SK-N-SH treated with all-trans-retinoic acid at 6 μM for 48 hours (cell line): ENCODE measurements around the gene BCAS2.

Experiments used
- ARNTL ChIP-seq: fragments of 450-650 bp; formaldehyde crosslinking; IDR thresholded peaks from 2 replicates; pipeline ENCODE4 v1.5.0; 2020; ENCODE audit warnings: low read depth, mild to moderate bottlenecking, moderate library complexity, borderline replicate concordance
- GLIS3 ChIP-seq: fragments of 250-450 bp; sonication (Bioruptor Pico); IDR thresholded peaks from 2 replicates; pipeline ENCODE4 v1.5.0; 2020; ENCODE audit warnings: mild to moderate bottlenecking, moderate library complexity
- PATZ1 ChIP-seq: fragments of 250-450 bp; sonication (Bioruptor Pico); IDR thresholded peaks from 2 replicates; pipeline ENCODE4 v1.8.0; 2020; ENCODE audit warnings: mild to moderate bottlenecking, moderate library complexity, borderline replicate concordance
- PPARA ChIP-seq: fragments of 250-450 bp; sonication (Bioruptor Pico); IDR thresholded peaks from 2 replicates; pipeline ENCODE4 v1.5.0; 2020; ENCODE audit warnings: mild to moderate bottlenecking, borderline replicate concordance
- TCF4 ChIP-seq: fragments of 250-450 bp; sonication (Bioruptor Pico); IDR thresholded peaks from 2 replicates; pipeline ENCODE4 v1.8.0; 2021; ENCODE audit warnings: mild to moderate bottlenecking, moderate library complexity, borderline replicate concordance
- ZFP3 ChIP-seq: fragments of 250-450 bp; sonication (Bioruptor Pico); IDR thresholded peaks from 2 replicates; pipeline ENCODE4 v1.5.0; 2020; ENCODE audit warnings: mild to moderate bottlenecking, moderate library complexity
- ZFP30 ChIP-seq: fragments of 450-650 bp; formaldehyde crosslinking; IDR thresholded peaks from 2 replicates; pipeline ENCODE4 v1.5.0; 2022; ENCODE audit warnings: mild to moderate bottlenecking, moderate library complexity
- ZNF70 ChIP-seq: fragments of 450-650 bp; formaldehyde crosslinking; IDR thresholded peaks from 2 replicates; pipeline ENCODE4 v1.5.0; 2020; ENCODE audit warnings: mild to moderate bottlenecking, moderate library complexity
- TF ChIP-seq, protein P1 (sequence below): fragments of 250-450 bp; sonication (Bioruptor Pico); IDR thresholded peaks from 2 replicates; pipeline ENCODE4 v1.5.1; 2021; ENCODE audit warnings: mild to moderate bottlenecking, moderate library complexity

DNA sequence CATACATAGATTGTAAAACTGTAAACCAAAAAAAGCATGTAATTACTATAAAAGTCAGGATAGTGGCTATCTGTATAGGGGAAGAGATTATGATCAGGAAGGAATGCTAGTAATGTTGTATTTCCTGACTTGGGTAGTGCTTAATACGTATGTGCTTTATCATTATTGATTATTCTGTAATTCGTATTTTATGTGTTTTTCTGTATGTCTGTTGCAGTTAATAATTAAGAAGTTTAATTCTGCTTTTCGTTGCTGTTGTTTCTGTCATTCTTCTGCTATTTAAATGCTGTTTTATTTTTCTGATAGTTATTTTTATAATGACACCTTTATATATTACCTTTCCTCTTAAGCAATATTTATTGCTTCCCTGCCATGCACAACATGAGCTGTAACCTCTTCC, 41.1 kb downstream of the BCAS2 start:
- TF ChIP-seq TCF4 (no peak), ZNF70 (CRISPR knock-in tag) (no peak), ARNTL (CRISPR knock-in tag) (no peak), ZFP30 (CRISPR knock-in tag) (no peak), GLIS3 (CRISPR knock-in tag) (no peak), ZFP3 (CRISPR knock-in tag) (no peak), PPARA (CRISPR knock-in tag) (no peak), PATZ1 (CRISPR knock-in tag) (no peak)
- TF ChIP-seq, protein P1, sequence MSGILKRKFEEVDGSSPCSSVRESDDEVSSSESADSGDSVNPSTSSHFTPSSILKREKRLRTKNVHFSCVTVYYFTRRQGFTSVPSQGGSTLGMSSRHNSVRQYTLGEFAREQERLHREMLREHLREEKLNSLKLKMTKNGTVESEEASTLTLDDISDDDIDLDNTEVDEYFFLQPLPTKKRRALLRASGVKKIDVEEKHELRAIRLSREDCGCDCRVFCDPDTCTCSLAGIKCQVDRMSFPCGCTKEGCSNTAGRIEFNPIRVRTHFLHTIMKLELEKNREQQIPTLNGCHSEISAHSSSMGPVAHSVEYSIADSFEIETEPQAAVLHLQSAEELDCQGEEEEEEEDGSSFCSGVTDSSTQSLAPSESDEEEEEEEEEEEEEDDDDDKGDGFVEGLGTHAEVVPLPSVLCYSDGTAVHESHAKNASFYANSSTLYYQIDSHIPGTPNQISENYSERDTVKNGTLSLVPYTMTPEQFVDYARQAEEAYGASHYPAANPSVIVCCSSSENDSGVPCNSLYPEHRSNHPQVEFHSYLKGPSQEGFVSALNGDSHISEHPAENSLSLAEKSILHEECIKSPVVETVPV: no peak
